Measurements from ENCODE around the gene CHST13. TPM values are rescaled to one million over a fixed set of nuclear protein-coding genes. Genes with fewer than 3 reads are reported as not detected.
A peak's percentile ranks its signal among the peaks of the same experiment; 100 is the strongest.

The CHST13 gene
- total RNA-seq, 1 donor from 2014 or later = 0.64 TPM

GRCh38 chr3:126549861-126550487, 26.0 kb downstream of the CHST13 start:
- Histone ChIP-seq H3K27ac (no peak overlapping the region), H3K4me1 (no peaks in the 10 kb centered on the region), H3K4me3 (no peak overlapping the region), H3K9me3 (no peaks in the 10 kb centered on the region), H3K36me3 (no peaks in the 10 kb centered on the region), H3K27me3 (no peaks in the 10 kb centered on the region)
- ATAC-seq (no peak), DNase-seq (peak; percentile 46)
- intact Hi-C loops (cut with DNase I) = no loop called here
- TF ChIP-seq CTCF (IDR thresholded peaks at IDR 0.05) = no peak

- Histone ChIP-seq H3K4me1 (no peaks in the 10 kb centered on the region), H3K27ac (no peak overlapping the region), H3K36me3 (no peaks in the 10 kb centered on the region), H3K9me3 (no peaks in the 10 kb centered on the region), H3K4me3 (no peak overlapping the region), H3K27me3 (no peaks in the 10 kb centered on the region)
- no peak for TF ChIP-seq CTCF (IDR thresholded peaks at IDR 0.05)
- no peak for ATAC-seq
- intact Hi-C loops (cut with DNase I) = no loop called here
- peak; percentile 48 for DNase-seq
Observed at GRCh38 chr3:126550488-126551051, 26.6 kb downstream of the CHST13 start.

GRCh38 chr3:126551121-126551838, 27.3 kb downstream of the CHST13 start:
- no peak overlapping the region for H3K27ac ChIP-seq
- no peak for TF ChIP-seq CTCF (IDR thresholded peaks at IDR 0.05)
- ATAC-seq (no peak), DNase-seq (peak; percentile 54)
- H3K4me1 ChIP-seq = no peaks in the 10 kb centered on the region
- no peaks in the 10 kb centered on the region for H3K9me3 ChIP-seq
- H3K4me3 ChIP-seq = no peak overlapping the region
- H3K36me3 ChIP-seq = no peaks in the 10 kb centered on the region
- intact Hi-C loops (cut with DNase I) = no loop called here
- no peaks in the 10 kb centered on the region for H3K27me3 ChIP-seq

- Histone ChIP-seq H3K27me3 (no peaks in the 10 kb centered on the region), H3K4me1 (no peaks in the 10 kb centered on the region), H3K9me3 (no peaks in the 10 kb centered on the region), H3K4me3 (no peak overlapping the region), H3K36me3 (no peaks in the 10 kb centered on the region), H3K27ac (no peak overlapping the region)
- peak; percentile 43 for DNase-seq
- intact Hi-C loops (cut with DNase I) = no loop called here
- ATAC-seq = no peak
- TF ChIP-seq CTCF (IDR thresholded peaks at IDR 0.05) = no peak
Observed at GRCh38 chr3:126551839-126552687, 28.1 kb downstream of the CHST13 start.

GRCh38 chr3:126552688-126553283, 28.8 kb downstream of the CHST13 start:
- Histone ChIP-seq H3K4me3 (no peak overlapping the region), H3K27me3 (no peaks in the 10 kb centered on the region), H3K27ac (no peak overlapping the region), H3K9me3 (no peaks in the 10 kb centered on the region), H3K4me1 (no peaks in the 10 kb centered on the region), H3K36me3 (no peaks in the 10 kb centered on the region)
- DNase-seq (peak; percentile 60), ATAC-seq (no peak)
- no peak for TF ChIP-seq CTCF (IDR thresholded peaks at IDR 0.05)
- intact Hi-C loops (cut with DNase I) = no loop called here

All from upper lobe of right lung (tissue), 1 donor.